GDM1 (cell line): Measurements from ENCODE around the gene LUZP1.

Source experiments
- DNase-seq: peaks from one replicate; lab custom pipeline; 2025; lab: John Stamatoyannopoulos, UW

LUZP1 gene

DNA sequence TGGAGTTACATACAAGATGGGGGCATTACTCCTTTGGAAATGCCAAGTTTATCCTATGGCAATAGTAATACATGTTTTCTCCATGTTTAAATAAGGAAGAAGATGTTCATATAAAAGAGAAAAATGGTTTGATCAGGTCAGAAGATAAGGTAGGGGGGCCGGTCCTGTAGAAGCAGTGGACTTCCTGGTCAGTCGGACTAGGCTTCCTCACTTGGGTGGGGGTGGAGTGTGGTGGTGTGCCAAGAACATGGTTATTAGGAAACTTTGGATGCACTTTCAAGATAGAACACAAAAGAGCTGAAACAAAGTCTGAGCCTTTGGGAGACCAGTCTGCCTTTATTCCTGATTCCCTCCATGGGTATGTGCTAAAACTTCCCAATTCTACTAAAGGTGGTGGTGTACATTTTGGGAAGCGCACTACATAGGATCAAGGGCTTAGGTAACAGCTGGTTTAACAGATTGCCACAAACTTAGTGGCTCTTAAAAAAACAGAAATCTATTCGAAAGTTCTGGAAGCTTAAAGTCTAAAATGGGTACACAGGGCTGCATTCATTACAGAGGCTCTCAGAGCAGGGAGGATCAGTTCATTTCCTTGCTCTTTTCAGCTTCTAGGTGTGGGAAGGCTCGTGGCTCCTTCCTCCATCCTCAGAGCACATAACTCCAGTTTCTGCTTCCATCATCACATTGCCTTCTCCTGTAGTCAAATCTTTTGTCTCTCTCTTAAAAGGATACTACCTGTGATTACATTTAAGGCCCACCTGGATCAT lies 84.8 kb downstream of the LUZP1 start:
- no peak for DNase-seq

DNA sequence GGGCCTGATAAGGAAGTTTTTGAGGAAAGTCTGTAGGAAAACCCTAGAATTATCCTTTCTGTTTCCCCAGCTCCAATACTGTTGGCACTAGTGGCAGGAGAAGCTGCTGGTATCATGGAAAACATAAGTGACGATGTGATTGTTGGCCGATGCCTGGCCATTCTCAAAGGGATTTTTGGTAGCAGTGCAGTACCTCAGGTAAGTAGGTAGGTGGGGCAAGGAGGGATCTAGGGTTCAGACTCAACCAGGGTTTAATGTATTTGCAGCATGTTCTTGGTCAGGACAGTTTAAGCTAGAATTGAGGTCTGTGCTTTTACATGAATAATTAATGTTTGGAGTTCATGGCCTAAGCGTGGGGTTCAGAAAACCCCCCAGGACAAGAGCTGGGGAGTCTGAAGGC lies 87.3 kb downstream of the LUZP1 start:
- no peak for DNase-seq

GRCh38 chr1:23080885-23081284 lies 87.8 kb downstream of the LUZP1 start:
- no peak for DNase-seq

DNA sequence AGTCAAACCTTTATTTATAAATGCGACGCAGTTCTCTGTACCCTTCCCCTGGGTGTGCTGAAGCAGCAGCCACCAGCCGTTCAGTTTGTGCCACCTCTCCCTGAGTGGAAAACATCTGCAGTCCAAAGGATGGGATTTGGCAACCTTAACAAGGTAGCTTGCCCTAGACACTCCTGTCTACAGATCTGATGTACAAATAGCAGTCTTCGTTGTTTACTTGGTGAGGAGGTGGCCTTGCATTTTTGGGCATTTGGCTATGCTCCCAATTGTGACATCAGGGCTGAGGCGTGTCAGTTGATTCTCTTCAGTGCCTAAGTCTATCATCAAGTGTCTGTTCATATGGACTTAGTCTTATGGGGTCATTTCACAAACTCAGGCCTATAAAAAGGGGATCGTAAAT lies 89.6 kb downstream of the LUZP1 start:
- DNase-seq: no peak

DNA sequence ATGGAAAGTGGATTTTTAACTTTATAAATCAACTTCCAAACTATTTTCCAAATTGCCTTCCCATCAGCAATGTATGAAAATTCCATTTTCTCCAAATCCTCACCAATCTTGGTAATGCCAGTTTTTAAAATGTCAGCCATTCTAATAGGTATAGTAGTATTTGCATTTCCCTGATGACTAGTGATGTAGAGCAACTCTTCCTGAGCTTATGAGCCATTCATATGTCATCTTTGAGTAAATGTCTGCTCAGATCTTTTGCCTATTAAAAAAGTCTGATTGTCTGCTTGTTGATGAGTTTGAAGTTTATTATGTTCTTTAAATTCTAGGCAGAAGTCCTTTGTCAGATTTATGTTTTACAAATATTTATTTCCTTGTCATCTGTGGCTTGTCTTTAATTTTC lies 94.6 kb downstream of the LUZP1 start:
- no peak for DNase-seq

DNA sequence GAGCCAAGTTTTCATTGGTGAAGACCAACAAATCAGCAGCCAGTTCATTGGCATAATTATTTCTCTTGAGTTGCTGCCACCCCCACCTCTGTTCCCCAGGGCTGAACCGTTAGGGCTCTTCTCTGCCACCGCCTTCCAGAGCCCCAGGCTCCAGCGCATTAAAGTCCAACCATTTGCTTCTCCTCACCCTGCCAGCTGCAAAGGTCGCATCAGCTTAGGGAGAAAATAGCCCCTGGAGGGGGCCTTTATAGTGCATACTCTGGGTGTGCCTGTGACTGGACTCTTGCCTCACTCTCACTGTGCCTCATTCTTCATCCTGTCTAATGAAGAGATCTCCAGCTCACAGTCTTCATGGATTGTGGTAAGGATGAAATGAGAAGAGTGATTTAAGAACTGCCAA lies 99.0 kb downstream of the LUZP1 start:
- DNase-seq: no peak

GRCh38 chr1:23069149-23069548 lies 99.5 kb downstream of the LUZP1 start:
- DNase-seq: no peak

DNA sequence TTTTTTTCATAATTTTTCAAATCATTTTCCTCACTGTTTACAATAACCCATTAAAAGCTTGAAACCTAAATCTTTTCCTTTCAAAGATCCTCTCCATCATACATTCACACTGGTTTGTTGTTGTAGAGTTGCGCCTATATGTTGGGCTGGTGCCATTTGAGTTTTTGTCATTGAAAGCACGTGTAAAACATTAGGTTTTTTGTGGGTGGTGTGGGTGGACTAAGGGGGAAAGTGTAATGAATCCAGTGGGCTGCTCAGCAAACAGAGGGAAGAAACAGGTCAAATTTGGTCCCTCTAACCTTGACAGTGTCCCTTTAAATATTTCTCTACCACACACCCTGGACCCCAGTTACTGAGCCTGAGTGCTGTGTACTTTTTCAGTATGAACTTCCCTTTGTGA lies 102.6 kb downstream of the LUZP1 start:
- no peak for DNase-seq

GRCh38 chr1:23065385-23065784 lies 103.3 kb downstream of the LUZP1 start:
- DNase-seq: no peak

DNA sequence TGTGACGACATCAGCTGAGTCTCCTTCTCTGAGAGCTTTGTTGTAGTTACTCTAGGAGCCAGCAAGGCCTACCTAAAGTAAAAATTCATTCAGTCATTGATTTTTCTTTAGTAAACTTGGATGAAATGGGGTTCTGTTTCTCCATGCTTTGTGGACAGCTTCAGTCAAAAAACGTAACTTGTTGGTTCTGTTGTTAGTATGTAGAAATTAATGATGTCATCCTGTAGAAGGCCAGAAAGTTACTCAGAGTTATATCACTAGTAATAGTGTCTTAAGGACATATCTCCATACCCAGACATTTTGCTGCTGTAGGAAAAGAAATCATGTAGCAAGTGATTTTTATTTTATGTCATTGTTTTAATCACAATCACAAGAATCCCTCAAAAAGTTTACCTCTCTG lies 106.4 kb downstream of the LUZP1 start:
- no peak for DNase-seq

DNA sequence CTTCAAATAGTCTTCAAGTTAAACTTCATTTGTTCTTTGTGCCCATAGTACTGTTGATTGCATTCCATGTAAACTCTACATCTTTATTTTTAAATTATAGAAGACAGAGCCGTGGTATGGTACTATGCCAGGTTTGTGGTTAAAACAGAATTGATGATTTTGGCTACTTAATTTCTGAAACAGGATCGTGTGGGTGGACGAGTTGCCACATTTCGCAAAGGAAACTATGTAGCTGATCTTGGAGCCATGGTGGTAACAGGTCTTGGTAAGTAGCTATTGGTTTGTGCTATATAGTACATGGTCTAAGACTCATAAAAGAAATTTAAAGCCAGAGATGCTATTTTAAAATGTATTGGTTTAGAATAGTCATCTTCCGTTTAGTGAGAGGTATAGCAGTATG lies 111.4 kb downstream of the LUZP1 start:
- DNase-seq: no peak

- no peak for DNase-seq
These were observed 117.3 kb downstream of the LUZP1 start for GRCh38 chr1:23051290-23051909.

- DNase-seq: no peak
These were observed 118.5 kb downstream of the LUZP1 start for GRCh38 chr1:23050201-23050600.

- no peak for DNase-seq
These were observed 124.6 kb downstream of the LUZP1 start for GRCh38 chr1:23044035-23044434.

- no peak for DNase-seq
These were observed 128.1 kb downstream of the LUZP1 start for GRCh38 chr1:23040509-23040908.

GRCh38 chr1:23039308-23039826 lies 129.3 kb downstream of the LUZP1 start:
- no peak for DNase-seq

GRCh38 chr1:23037081-23037740 lies 131.4 kb downstream of the LUZP1 start:
- no peak for DNase-seq

DNA sequence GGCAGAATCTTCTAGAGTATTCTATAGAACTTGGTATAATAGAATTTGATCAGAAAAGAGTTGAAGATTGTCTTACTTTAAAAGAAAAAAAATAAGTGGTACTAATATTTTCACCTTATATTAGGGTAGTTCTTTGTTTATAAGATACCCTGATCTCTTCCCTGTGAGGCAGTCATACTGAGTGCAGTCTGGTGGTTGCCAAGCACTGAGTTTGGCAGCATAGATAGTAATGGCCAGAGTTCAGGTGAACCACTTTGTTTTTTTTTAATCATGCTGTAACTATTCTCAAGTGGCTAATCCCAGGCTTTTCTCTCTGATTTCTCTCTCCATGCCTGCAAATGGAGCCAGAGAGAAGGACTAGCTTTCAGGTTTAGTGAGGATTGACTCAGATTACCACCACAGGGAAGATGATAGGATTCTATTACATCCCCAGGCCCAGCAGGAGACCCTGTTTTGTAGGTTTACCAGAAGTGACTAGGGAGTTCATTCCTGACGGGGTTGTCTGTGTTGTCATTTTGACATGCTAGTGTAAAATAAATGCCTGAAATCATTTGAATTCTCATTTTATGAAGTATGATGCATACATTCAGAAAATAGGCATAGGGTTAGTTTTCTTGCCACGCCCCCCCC lies 132.7 kb downstream of the LUZP1 start:
- no peak for DNase-seq
